HG03460 (cell line): ENCODE measurements around the gene ADGRL1.

Experiments used
- ATAC-seq: cut with Tn5 transposase; IDR thresholded peaks from one replicate; pipeline ENCODE4 v1.9.1; 2021; ENCODE audit not compliant: unreplicated experiment

ADGRL1 gene

DNA sequence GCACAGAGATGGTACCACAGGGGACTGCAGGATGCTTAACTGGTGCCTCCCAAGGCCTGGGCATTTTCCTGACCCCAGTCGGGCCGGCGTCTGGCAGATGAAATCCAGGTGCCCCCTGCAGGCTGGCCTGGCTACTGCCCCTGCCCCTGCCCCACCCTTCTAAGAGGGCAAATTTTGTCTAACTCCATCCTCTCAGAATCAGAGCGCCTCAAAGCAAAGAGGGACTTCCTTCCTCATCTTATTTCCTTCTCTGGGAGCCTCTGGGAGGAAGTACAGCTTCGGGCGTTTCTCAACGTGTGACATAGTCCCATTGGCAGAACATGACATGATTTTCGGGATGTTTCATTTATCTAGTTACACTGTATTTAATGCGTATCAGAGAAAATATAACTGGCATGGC is 91.1 kb downstream of the ADGRL1 start:
- ATAC-seq, result no peak

GRCh38 chr19:14114439-14114838 is 91.5 kb downstream of the ADGRL1 start:
- ATAC-seq, result no peak

DNA sequence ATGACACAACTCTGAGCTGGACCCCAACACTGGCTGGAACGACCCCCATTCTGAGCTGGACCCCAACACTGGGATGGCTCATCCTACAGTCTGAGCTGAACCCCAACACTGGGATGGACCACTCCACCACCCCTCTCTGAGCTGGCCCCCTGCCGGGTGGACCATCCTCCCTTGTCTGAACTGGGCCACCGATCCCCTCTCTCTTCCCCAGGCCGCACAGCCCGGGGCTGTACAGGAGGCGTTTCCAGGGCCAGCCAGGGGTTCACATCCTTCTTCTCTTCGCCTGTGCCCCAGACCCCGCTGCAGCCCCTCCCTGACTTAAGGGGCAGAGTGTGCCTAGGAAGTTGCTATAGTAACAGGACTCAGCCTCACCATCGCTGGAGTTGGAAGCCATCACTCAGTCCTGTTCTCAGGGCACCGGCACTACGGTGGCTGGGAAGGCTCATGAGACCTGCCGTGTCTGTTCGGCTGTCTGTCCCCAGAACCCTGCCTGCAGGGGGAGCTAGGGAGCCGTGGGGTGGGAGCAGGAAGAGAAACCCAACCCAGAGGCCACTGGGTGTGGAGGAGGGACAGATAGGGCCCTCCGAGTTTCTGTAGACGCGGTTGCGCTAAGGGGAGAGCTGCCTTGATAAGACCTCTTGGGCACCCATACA is 92.1 kb downstream of the ADGRL1 start:
- no peak for ATAC-seq

GRCh38 chr19:14112809-14113385 is 93.1 kb downstream of the ADGRL1 start:
- no peak for ATAC-seq

GRCh38 chr19:14112051-14112808 is 93.7 kb downstream of the ADGRL1 start:
- no peak for ATAC-seq

DNA sequence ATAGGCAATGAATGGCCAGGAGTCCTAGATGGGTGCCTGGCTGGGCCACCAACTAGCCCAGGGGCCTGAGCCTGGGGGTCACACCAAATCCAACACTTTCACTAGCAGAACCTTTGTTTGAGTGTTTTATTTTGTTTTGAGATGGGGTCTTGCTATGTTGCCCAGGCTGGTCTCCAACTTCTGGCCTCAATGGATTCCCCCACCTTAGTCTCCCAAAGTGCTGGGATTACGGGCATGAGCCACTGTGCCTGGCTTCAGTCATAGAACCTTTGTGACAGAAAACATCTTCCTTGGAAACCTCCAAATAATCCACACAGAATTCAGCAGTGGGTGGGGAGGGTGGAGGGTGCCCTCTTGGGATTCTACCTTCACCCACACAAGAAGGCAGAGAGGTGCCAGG is 94.5 kb downstream of the ADGRL1 start:
- no peak for ATAC-seq

DNA sequence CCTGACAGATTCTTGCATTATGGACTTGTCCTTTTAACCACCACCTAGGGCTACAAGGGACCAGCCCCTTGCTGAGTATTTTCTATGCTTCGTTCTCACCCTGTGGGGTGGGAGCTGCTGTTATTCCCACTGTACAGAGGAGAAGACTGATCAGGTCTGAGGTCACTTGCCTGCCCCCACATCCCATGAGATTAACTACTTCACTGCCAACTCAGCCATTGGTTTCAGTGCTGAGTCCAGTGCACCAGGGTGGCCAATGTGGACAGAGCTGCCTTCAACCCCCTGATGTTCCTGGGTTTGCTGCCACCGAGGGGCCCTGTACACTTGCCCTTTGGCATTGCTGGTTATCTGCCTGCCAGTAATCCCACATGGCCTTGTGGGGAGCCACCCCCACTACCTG is 95.3 kb downstream of the ADGRL1 start:
- ATAC-seq, result no peak

DNA sequence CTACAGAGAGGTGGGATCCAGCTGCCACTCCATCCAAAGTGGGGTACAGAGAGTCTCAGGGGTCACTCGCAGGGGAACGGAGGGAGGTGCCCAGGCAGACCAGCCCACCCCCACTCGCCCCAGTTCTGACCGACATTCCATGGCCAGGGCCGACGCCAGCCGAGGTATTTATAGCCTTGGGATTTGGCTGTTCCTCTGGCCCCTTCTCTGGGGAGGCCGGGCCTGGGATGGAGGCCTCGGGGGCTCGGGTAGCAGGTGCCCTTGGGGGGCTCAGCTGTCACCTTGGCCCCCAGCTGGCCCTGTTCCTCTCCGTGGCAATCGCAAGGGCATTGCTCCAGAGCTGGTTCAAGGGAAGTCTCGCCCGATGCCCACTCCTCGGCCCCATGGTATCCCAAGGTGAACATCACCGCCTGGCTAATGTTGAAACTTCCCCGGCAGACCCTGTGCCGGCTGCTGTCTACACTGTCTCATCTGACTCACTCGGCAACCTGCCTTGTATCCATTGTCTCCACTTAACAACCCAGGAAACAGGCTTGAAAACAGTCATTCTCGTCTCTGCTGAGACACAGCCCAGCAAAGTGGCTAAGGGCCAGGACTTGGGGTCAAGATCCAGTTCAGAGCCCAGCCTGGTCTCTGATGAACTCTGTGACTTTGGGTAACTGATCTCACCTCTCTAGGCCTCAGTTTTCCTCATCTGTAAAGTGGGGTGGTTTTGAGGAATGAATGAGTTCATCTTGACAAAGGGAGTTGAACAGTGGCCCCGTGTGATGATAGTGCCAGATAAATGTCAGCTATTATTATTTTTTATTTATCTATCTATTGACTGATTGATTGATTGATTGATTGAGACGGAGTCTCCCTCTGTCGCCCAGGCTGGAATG is 98.1 kb downstream of the ADGRL1 start:
- ATAC-seq, result no peak

DNA sequence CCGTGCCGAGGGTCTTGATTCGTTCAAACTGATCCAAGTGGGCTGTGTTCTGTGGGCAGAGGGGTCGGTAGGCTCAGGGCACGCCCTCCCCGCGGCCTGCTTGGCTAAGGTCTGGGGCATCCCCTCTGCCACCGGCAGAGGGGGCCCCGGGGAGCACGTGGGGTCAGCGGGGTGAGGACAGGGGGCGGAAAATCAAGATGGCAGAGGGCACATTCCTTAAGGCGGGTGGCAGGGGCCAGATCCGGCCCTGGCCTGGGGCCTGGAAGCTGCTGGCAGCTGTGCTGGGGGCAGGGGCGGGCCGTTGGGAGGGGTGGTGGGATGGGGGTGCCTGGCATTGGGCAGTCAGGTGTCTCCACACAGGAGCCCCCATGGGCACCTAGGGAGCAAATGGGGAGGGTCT is 99.1 kb downstream of the ADGRL1 start:
- ATAC-seq, result no peak

GRCh38 chr19:14105680-14106079 is 100.3 kb downstream of the ADGRL1 start:
- ATAC-seq, result no peak

DNA sequence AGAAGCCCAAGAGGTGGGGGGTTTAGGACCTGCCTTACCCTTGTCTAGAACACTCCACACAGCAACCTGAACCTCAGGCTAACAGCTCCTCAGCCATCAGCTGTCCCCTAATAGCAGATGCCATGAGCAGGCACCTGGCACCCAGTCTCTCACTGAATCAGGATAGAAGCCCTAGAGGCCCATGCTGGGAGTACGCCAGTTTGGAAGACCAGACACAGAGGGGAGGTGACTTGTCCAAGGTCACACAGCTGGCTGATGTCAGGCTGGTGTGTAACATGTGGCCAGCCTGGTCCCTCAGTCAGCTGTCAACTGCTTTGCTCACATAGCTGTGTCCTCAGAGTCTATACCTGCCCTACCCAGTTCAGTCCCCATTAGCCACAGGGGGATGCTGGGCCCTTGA is 102.7 kb downstream of the ADGRL1 start:
- ATAC-seq, result no peak

DNA sequence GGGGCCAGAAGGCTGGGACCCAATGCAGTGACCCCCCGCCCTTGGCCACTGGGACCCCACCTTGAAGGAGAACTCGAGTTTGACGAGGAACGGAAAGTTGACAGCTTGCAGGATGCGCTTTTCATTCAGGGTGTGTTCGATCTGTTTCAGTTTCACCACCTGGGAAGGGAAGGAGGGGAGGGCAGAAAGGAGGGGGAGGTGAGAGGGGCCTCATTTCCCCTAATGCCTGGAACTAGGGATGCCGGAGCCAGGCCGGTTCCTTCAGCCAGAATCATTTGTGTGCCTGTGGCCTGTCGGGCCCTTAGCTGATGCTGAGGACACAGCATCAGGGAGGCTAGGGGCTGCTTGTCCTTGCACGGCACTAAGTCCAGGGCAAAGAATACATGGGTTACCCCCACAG is 103.2 kb downstream of the ADGRL1 start:
- no peak for ATAC-seq

GRCh38 chr19:14102102-14102696 is 103.8 kb downstream of the ADGRL1 start:
- no peak for ATAC-seq

GRCh38 chr19:14101003-14101545 is 104.9 kb downstream of the ADGRL1 start:
- ATAC-seq, result no peak
